HepG2 (cell line): ENCODE measurements around the gene CARS1. TPM values are rescaled to one million over a fixed set of nuclear protein-coding genes. Genes with fewer than 3 reads are reported as not detected.

Experiments
- CBX5 ChIP-seq: sonication (generic); formaldehyde crosslinking; IDR thresholded peaks from 2 replicates; pipeline ENCODE4 v1.4.0; 2020; ENCODE audit warnings: missing genetic modification reagents, borderline replicate concordance
- CERS6 ChIP-seq: sonication (generic); formaldehyde crosslinking; IDR thresholded peaks from 2 replicates; pipeline ENCODE4 v1.5.0; 2020; ENCODE audit warnings: missing genetic modification reagents
- ERF ChIP-seq: IDR thresholded peaks from 2 replicates; pipeline ENCODE4 v1.6.1; 2018; ENCODE audit warnings: missing biosample characterization, missing genetic modification reagents
- FLYWCH1 ChIP-seq: sonication (generic); formaldehyde crosslinking; IDR thresholded peaks from 2 replicates; pipeline ENCODE4 v1.8.1; 2023; ENCODE audit warnings: mild to moderate bottlenecking, missing genetic modification reagents
- IRF2 ChIP-seq: IDR thresholded peaks from 2 replicates; pipeline ENCODE4 v1.6.1; 2018; ENCODE audit warnings: missing genetic modification reagents, missing compliant biosample characterization
- MTERF4 ChIP-seq: sonication (generic); formaldehyde crosslinking; IDR thresholded peaks from 2 replicates; pipeline ENCODE4 v1.8.0; 2023; ENCODE audit warnings: mild to moderate bottlenecking, missing genetic modification reagents
- NONO ChIP-seq, 2 experiments: fragments of 450-650 bp in 1 of 2; sonication (generic) in 1 of 2; formaldehyde crosslinking in 1 of 2; IDR thresholded peaks in 1 of 2; conservative IDR thresholded peaks in 1 of 2; 2 replicates each; pipeline versions ENCODE4 v1.6.1 to v1.8.0; 2017 to 2022; ENCODE audit warnings: mild to moderate bottlenecking in 1 of 2, missing genetic modification reagents in 1 of 2, moderate library complexity in 1 of 2
- PAF1 ChIP-seq: IDR thresholded peaks from 2 replicates; pipeline ENCODE4 v1.6.1; 2016; ENCODE audit warnings: missing genetic modification reagents, missing compliant biosample characterization
- PBX3 ChIP-seq: sonication (generic); formaldehyde crosslinking; IDR thresholded peaks from 2 replicates; pipeline ENCODE4 v1.8.1; 2023; ENCODE audit warnings: missing genetic modification reagents, inconsistent platforms, borderline replicate concordance
- SALL2 ChIP-seq: sonication (generic); formaldehyde crosslinking; IDR thresholded peaks from 2 replicates; pipeline ENCODE4 v1.8.1; 2023; ENCODE audit warnings: mild to moderate bottlenecking, missing genetic modification reagents, inconsistent platforms
- SRY ChIP-seq: sonication (generic); formaldehyde crosslinking; IDR thresholded peaks from 2 replicates; pipeline ENCODE4 v1.8.0; 2022; ENCODE audit warnings: mild to moderate bottlenecking, missing genetic modification reagents
- U2AF2 ChIP-seq: fragments of 200-400 bp; formaldehyde crosslinking; IDR thresholded peaks from 2 replicates; pipeline ENCODE4 v1.6.1; 2017; ENCODE audit warnings: low read depth, mild to moderate bottlenecking, low read length
- ZFP36L1 ChIP-seq: sonication (generic); formaldehyde crosslinking; IDR thresholded peaks from 2 replicates; pipeline ENCODE4 v1.8.0; 2022; ENCODE audit warnings: mild to moderate bottlenecking, missing genetic modification reagents, moderate library complexity
- ZFP91 ChIP-seq: sonication (generic); formaldehyde crosslinking; IDR thresholded peaks from 2 replicates; pipeline ENCODE4 v1.9.0; 2022; ENCODE audit warnings: missing genetic modification reagents, mild to moderate bottlenecking, borderline replicate concordance
- ZFYVE20 ChIP-seq: sonication (generic); formaldehyde crosslinking; IDR thresholded peaks from 2 replicates; pipeline ENCODE4 v1.8.0; 2023; ENCODE audit warnings: low read depth, mild to moderate bottlenecking, moderate library complexity, missing genetic modification reagents, borderline replicate concordance
- ZNF251 ChIP-seq: sonication (generic); formaldehyde crosslinking; IDR thresholded peaks from 2 replicates; pipeline ENCODE4 v1.9.0; 2021; ENCODE audit warnings: mild to moderate bottlenecking, missing genetic modification reagents
- ZNF256 ChIP-seq: sonication (generic); formaldehyde crosslinking; conservative IDR thresholded peaks from 2 replicates; pipeline ENCODE4 v1.4.0; 2020; ENCODE audit warnings: missing genetic modification reagents
- ZNF282 ChIP-seq: fragments of 450-650 bp; IDR thresholded peaks from 2 replicates; pipeline ENCODE4 v1.6.1; 2018; ENCODE audit not compliant: partially characterized antibody
- ZNF569 ChIP-seq: sonication (generic); formaldehyde crosslinking; IDR thresholded peaks from 2 replicates; pipeline ENCODE4 v1.5.0; 2020; ENCODE audit warnings: mild to moderate bottlenecking, missing genetic modification reagents, moderate library complexity, borderline replicate concordance
- ZNF775 ChIP-seq: sonication (generic); formaldehyde crosslinking; IDR thresholded peaks from 2 replicates; pipeline ENCODE4 v1.4.0; 2020; ENCODE audit warnings: missing genetic modification reagents, mild to moderate bottlenecking, moderate library complexity, borderline replicate concordance
- ZNF788 ChIP-seq: sonication (generic); formaldehyde crosslinking; IDR thresholded peaks from 2 replicates; pipeline ENCODE4 v1.5.0; 2020; ENCODE audit warnings: mild to moderate bottlenecking, missing genetic modification reagents, borderline replicate concordance
- ZSCAN21 ChIP-seq: sonication (generic); formaldehyde crosslinking; IDR thresholded peaks from 2 replicates; pipeline ENCODE4 v1.8.0; 2022; ENCODE audit warnings: mild to moderate bottlenecking, missing genetic modification reagents, moderate library complexity, borderline replicate concordance
- polyA plus RNA-seq, 8 experiments: library from polyadenylated mRNA; depleted of rRNA in 3 of 8; stranded (reverse) in 7 of 8; unstranded in 1 of 8; fragments of >200 nt; fragmentation: Illumina TruSeq in 4 of 8; extraction: Trizol in 4 of 8; gene quantifications; 2 replicates each; pipeline versions ENCODE4 v1.2.1 to v1.2.3, GENCODE V29; 2011 to 2016; ENCODE audit warnings: low read depth in 4 of 8, missing spikeins in 1 of 8, mixed read lengths in 1 of 8; ENCODE audit not compliant: insufficient read depth in 1 of 8
- total RNA-seq, 5 experiments: library from RNA; depleted of rRNA; stranded (reverse); fragments of >200 nt; fragmentation: Illumina TruSeq; extraction: Trizol; gene quantifications; 2 replicates each; pipeline ENCODE4 v1.2.3, GENCODE V29; 2016; ENCODE audit warnings: low read depth in 1 of 5
- TF ChIP-seq, protein P1 (sequence below): sonication (generic); formaldehyde crosslinking; IDR thresholded peaks from 2 replicates; pipeline ENCODE4 v1.4.0; 2020; ENCODE audit warnings: missing genetic modification reagents

Gene CARS1
- total and polyA plus RNA-seq, 2 of the 13 experiments (the other 11 are each of a cell fraction or from before 2014, with no cell fraction given) = 33.8 to 47.0 TPM

GRCh38 chr11:2990617-2991451, 66.4 kb downstream of the CARS1 start (continued):
- TF ChIP-seq ZFP91 (CRISPR knock-in tag) (0 out of 2 replicates have a peak, but pooled peaks have one; percentile 18), IRF2 (CRISPR knock-in tag) (no peak), U2AF2 (no peak), PAF1 (CRISPR knock-in tag) (no peak), NONO (IDR thresholded peaks at IDR 0.05) (no peak), NONO (CRISPR knock-in tag; conservative IDR thresholded peaks at IDR 0.05) (0 out of 2 replicates have a peak, but pooled peaks have one; percentile 23), ZNF569 (CRISPR knock-in tag) (no peak), PBX3 (CRISPR knock-in tag) (no peak), CBX5 (CRISPR knock-in tag) (no peak), ZFYVE20 (no peak), SALL2 (0 out of 2 replicates have a peak, but pooled peaks have one; percentile 22), ERF (CRISPR knock-in tag) (no peak), CERS6 (no peak), FLYWCH1 (CRISPR knock-in tag) (no peak), ZNF282 (no peak), ZNF788 (CRISPR knock-in tag) (no peak), SRY (CRISPR knock-in tag) (no peak), ZNF251 (CRISPR knock-in tag) (no peak), MTERF4 (CRISPR knock-in tag) (no peak), ZNF256 (CRISPR knock-in tag) (no peak), ZFP36L1 (CRISPR knock-in tag) (no peak), ZNF775 (CRISPR knock-in tag) (no peak), ZSCAN21 (CRISPR knock-in tag) (0 out of 2 replicates have a peak, but pooled peaks have one; percentile 1)
- TF ChIP-seq, protein P1, sequence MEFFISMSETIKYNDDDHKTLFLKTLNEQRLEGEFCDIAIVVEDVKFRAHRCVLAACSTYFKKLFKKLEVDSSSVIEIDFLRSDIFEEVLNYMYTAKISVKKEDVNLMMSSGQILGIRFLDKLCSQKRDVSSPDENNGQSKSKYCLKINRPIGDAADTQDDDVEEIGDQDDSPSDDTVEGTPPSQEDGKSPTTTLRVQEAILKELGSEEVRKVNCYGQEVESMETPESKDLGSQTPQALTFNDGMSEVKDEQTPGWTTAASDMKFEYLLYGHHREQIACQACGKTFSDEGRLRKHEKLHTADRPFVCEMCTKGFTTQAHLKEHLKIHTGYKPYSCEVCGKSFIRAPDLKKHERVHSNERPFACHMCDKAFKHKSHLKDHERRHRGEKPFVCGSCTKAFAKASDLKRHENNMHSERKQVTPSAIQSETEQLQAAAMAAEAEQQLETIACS (CRISPR knock-in tag) = no peak
